Fibroblast of skin of right quadriceps (primary cell): ENCODE data around the gene FMNL2.

Experiments
- DNase-seq: peaks from one replicate; pipeline ENCODE4 v3.0.0-alpha.2; 2013

FMNL2 gene

GRCh38 chr2:152623076-152623740 lies 288.2 kb downstream of the FMNL2 start:
- DNase-seq, result no peak

- no peak for DNase-seq
These were observed 288.8 kb downstream of the FMNL2 start for GRCh38 chr2:152623775-152624174.

GRCh38 chr2:152624805-152625204 lies 289.8 kb downstream of the FMNL2 start:
- DNase-seq, result peak; percentile 21

GRCh38 chr2:152626911-152627339 lies 292.0 kb downstream of the FMNL2 start:
- peak; percentile 37 for DNase-seq

GRCh38 chr2:152627351-152627957 lies 292.5 kb downstream of the FMNL2 start:
- DNase-seq, result peak; percentile 42

- no peak for DNase-seq
These were observed 294.2 kb downstream of the FMNL2 start for GRCh38 chr2:152629202-152629601.

- DNase-seq, result no peak
These were observed 295.5 kb downstream of the FMNL2 start for GRCh38 chr2:152630466-152630865.

- DNase-seq, result peak; percentile 20
These were observed 297.8 kb downstream of the FMNL2 start for GRCh38 chr2:152632736-152633135.

- DNase-seq, result peak; percentile 54
These were observed 300.8 kb downstream of the FMNL2 start for GRCh38 chr2:152635635-152636298.

GRCh38 chr2:152637251-152637650 lies 302.3 kb downstream of the FMNL2 start:
- DNase-seq, result no peak

- DNase-seq, result no peak
These were observed 303.1 kb downstream of the FMNL2 start for GRCh38 chr2:152638056-152638455.

- DNase-seq, result no peak
These were observed 303.6 kb downstream of the FMNL2 start for GRCh38 chr2:152638590-152638989.

- DNase-seq, result no peak
These were observed 309.4 kb downstream of the FMNL2 start for GRCh38 chr2:152644189-152644873.

- no peak for DNase-seq
These were observed 311.3 kb downstream of the FMNL2 start for GRCh38 chr2:152646264-152646663.

- peak; percentile 89 for DNase-seq
These were observed 311.8 kb downstream of the FMNL2 start for GRCh38 chr2:152646775-152647174.

GRCh38 chr2:152647552-152647951 lies 312.6 kb downstream of the FMNL2 start:
- peak; percentile 23 for DNase-seq

GRCh38 chr2:152648336-152648735 lies 313.4 kb downstream of the FMNL2 start:
- no peak for DNase-seq

- no peak for DNase-seq
These were observed 315.0 kb downstream of the FMNL2 start for GRCh38 chr2:152649997-152650396.

- no peak for DNase-seq
These were observed 315.9 kb downstream of the FMNL2 start for GRCh38 chr2:152650768-152651371.

GRCh38 chr2:152651834-152652233 lies 316.9 kb downstream of the FMNL2 start:
- DNase-seq, result no peak

- DNase-seq, result no peak
These were observed 320.9 kb downstream of the FMNL2 start for GRCh38 chr2:152655880-152656279.

- no peak for DNase-seq
These were observed 322.1 kb downstream of the FMNL2 start for GRCh38 chr2:152657043-152657442.

- DNase-seq, result no peak
These were observed 323.2 kb downstream of the FMNL2 start for GRCh38 chr2:152658221-152658620.
